B cell (primary cell): ENCODE results near the gene TBC1D4. TPM values are rescaled to one million over a fixed set of nuclear protein-coding genes. Genes with fewer than 3 reads are reported as not detected.

Source experiments
- ATAC-seq: fragments of 200-7000 bp; cut with Tn5 transposase; one replicate; pipeline ENCODE4 v1.10.0; 2021; ENCODE audit warnings: low read depth, mild to moderate bottlenecking, moderate number of reproducible peaks, moderate library complexity
- CTCF ChIA-PET: fragments of 350-600 bp; sonication (Branson Sonifier 250); formaldehyde crosslinking; loops from one replicate; lab custom pipeline; 2021; ENCODE audit warnings: antibody characterized with exemption, inconsistent platforms; lab: Charles Lee
- POLR2A ChIA-PET: fragments of 350-600 bp; sonication (Branson Sonifier 250); formaldehyde crosslinking; loops from one replicate; lab custom pipeline; 2021; ENCODE audit warnings: antibody characterized with exemption; lab: Charles Lee
- DNase-seq: peaks from one replicate; pipeline ENCODE4 v3.0.0; 2013
- H2AFZ ChIP-seq: 2 replicates; pipeline ENCODE4 v1.6.1; 2012; ENCODE audit warnings: mild to moderate bottlenecking, low read depth, low read length; ENCODE audit not compliant: insufficient read depth, poor library complexity, severe bottlenecking
- H3K27ac ChIP-seq, 2 donors: 1 replicate in 1 of 2; 2 replicates in 1 of 2; pipeline ENCODE4 v1.5.1; 2012 to 2013; ENCODE audit warnings: low read length in 2 of 2, mild to moderate bottlenecking in 2 of 2, moderate library complexity in 1 of 2
- H3K27me3 ChIP-seq, 4 experiments: fragments of 200-600 bp in 1 of 4; sonication (generic) in 1 of 4; replicated peaks in 1 of 4; 1 replicate in 2 of 4; 2 replicates in 2 of 4; pipeline versions ENCODE4 v1.6.1 to v1.7.0; 2013 to 2016; ENCODE audit warnings: low read length in 3 of 4, mild to moderate bottlenecking in 2 of 4, mixed read lengths in 1 of 4, moderate library complexity in 1 of 4; ENCODE audit not compliant: insufficient read depth in 4 of 4, control insufficient read depth in 3 of 4; ENCODE audit errors: control extremely low read depth in 1 of 4
- H3K36me3 ChIP-seq, 2 experiments: replicated peaks in 1 of 2; 1 replicate in 1 of 2; 2 replicates in 1 of 2; pipeline versions ENCODE4 v1.6.1 to v1.7.1; 2013; ENCODE audit warnings: low read length in 1 of 2; ENCODE audit not compliant: insufficient read depth in 2 of 2, control insufficient read depth in 1 of 2; ENCODE audit errors: control extremely low read depth in 1 of 2, extremely low read depth in 1 of 2
- H3K4me1 ChIP-seq, 2 donors: fragments of 200-600 bp in 1 of 2; sonication (generic) in 1 of 2; 1 replicate in 1 of 2; 2 replicates in 1 of 2; pipeline versions ENCODE4 v1.5.1 to v1.6.1; 2013 to 2017; ENCODE audit warnings: low read length in 2 of 2; ENCODE audit not compliant: control insufficient read depth in 2 of 2, insufficient read depth in 2 of 2
- H3K4me2 ChIP-seq: replicated peaks from 2 replicates; pipeline ENCODE3; 2012; ENCODE audit warnings: mild to moderate bottlenecking, low read depth, low read length; ENCODE audit not compliant: poor library complexity, severe bottlenecking
- H3K4me3 ChIP-seq, 5 experiments: fragments of 200-600 bp in 1 of 5; sonication (generic) in 1 of 5; 1 replicate in 3 of 5; 2 replicates in 2 of 5; pipeline versions ENCODE4 v1.5.1 to v1.7.0; 2011 to 2016; ENCODE audit warnings: low read length in 4 of 5, mild to moderate bottlenecking in 4 of 5, low read depth in 2 of 5, control low read depth in 1 of 5, moderate library complexity in 1 of 5; ENCODE audit not compliant: insufficient read depth in 1 of 5; ENCODE audit errors: control extremely low read depth in 1 of 5, extremely low read depth in 1 of 5
- H3K79me2 ChIP-seq: fragments of 200-600 bp; sonication (generic); one replicate; pipeline ENCODE4 v1.6.0; 2016; ENCODE audit warnings: low read length; ENCODE audit not compliant: control insufficient read depth, insufficient read depth
- H3K9ac ChIP-seq: fragments of 200-600 bp; sonication (generic); 2 replicates; pipeline ENCODE4 v1.6.1; 2017; ENCODE audit warnings: mild to moderate bottlenecking, low read length, moderate library complexity
- H3K9me3 ChIP-seq, 3 donors: one replicate each; pipeline versions ENCODE4 v1.6.1 to v1.7.1; 2013; ENCODE audit warnings: low read length in 2 of 3; ENCODE audit not compliant: control insufficient read depth in 2 of 3, insufficient read depth in 1 of 3; ENCODE audit errors: control extremely low read depth in 1 of 3
- H4K20me1 ChIP-seq: 2 replicates; pipeline ENCODE4 v1.6.0; 2012; ENCODE audit warnings: mild to moderate bottlenecking, low read length; ENCODE audit not compliant: insufficient read depth, control insufficient read depth, poor library complexity, severe bottlenecking
- H3K27ac Mint-ChIP-seq: one replicate; pipeline ENCODE4 v1.8.0; 2021; ENCODE audit warnings: mixed read lengths
- H3K27me3 Mint-ChIP-seq: one replicate; pipeline ENCODE4 v1.8.0; 2021; ENCODE audit warnings: mixed read lengths
- H3K4me1 Mint-ChIP-seq: one replicate; pipeline ENCODE4 v1.8.0; 2021; ENCODE audit warnings: mixed read lengths
- H3K4me3 Mint-ChIP-seq: one replicate; pipeline ENCODE4 v1.8.0; 2021; ENCODE audit warnings: mixed read lengths
- H3K9me3 Mint-ChIP-seq: one replicate; pipeline ENCODE4 v1.8.0; 2022; ENCODE audit warnings: mixed read lengths; ENCODE audit not compliant: insufficient read depth
- EZH2 ChIP-seq: IDR thresholded peaks from 2 replicates; pipeline ENCODE4 v1.6.1; 2012; ENCODE audit warnings: borderline replicate concordance, low read depth, mild to moderate bottlenecking, moderate library complexity, low read length; ENCODE audit not compliant: insufficient read depth, poor library complexity, severe bottlenecking
- WGBS: methylation state at CpG from one replicate; pipeline ENCODE4 v1.1.5; 2013; ENCODE audit warnings: missing lambda C conversion rate; ENCODE audit not compliant: insufficient coverage; 5-methylcytosine and 5-hydroxymethylcytosine counted together
- intact Hi-C: fragments of 100-400 bp; cut with micrococcal nuclease; formaldehyde crosslinking; loops from one replicate; pipeline ENCODE4 v1.10.0; 2022
- polyA plus RNA-seq: library from polyadenylated mRNA; depleted of rRNA; stranded (reverse); fragments of >200 nt; gene quantifications from 2 replicates; pipeline ENCODE4 v1.2.3, GENCODE V29; 2012
- total RNA-seq, 2 donors: library from RNA; stranded (reverse); fragments of 120-200 nt in 1 of 2; gene quantifications; 1 replicate in 1 of 2; 2 replicates in 1 of 2; pipeline versions ENCODE4 v1.2.3 to v1.2.4, GENCODE V29; 2013 to 2022
- TF ChIP-seq, protein P1 (sequence below): fragments of 200-600 bp; IDR thresholded peaks from one replicate; pipeline ENCODE4 v1.8.0; 2022; ENCODE audit warnings: antibody characterized with exemption, mild to moderate bottlenecking

TBC1D4 gene
- total and polyA plus RNA-seq, 2 donors (not counting 1 experiment from before 2014, with no cell fraction given), result 1.6 to 3.5 TPM

DNA sequence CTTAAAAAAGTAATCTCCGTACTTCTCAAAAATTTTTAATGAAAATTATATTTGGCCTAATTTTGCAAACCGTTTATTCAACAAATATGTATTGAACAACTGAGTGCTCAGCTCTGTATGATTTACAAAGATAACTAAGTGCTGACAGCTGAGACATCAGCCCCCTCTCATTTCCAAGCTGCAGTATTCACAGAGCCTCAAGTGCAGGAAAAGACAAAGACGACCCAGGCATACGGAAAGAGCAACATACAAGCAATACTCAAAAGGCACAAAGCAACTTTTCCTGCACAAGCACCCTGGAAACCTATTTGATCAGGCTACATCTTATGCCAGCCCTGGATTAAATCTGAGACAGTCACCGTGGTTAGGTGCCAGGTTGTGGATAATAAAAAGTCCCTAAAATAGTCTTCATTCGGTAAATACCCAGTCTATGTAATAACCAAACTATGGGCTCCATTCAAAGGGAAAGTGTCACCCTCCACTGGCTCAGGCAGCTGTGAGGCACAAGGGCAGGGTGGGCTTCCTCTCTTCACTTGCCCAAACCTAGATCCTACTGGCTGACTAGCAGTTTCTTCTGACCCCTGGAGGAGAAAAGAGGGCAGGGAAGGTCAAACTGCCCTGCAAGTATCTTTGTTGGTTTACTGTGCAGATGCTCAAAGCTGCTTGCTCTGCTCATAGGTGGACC lies 65.5 kb downstream of the TBC1D4 start:
- no peak overlapping the region for H3K27ac Mint-ChIP-seq
- Histone ChIP-seq H3K4me3 (no peak overlapping the region), H3K79me2 (no peaks in the 10 kb centered on the region), H3K27me3 (no peaks in the 10 kb centered on the region), H3K4me2 (no peak overlapping the region), H4K20me1 (no peaks in the 10 kb centered on the region), H3K9me3 (no peaks in the 10 kb centered on the region), H3K9ac (no peak overlapping the region), H3K4me1 (no peaks in the 10 kb centered on the region), H2AFZ (no peak overlapping the region), H3K36me3 (no peaks in the 10 kb centered on the region), H3K27ac (no peak overlapping the region)
- H3K9me3 Mint-ChIP-seq, result no peaks in the 10 kb centered on the region
- intact Hi-C loops, result no loop called here
- WGBS, result 83% methylated on average over 2 of the region's 6 CpGs
- H3K27me3 Mint-ChIP-seq, result peaks cover 19% of the 10 kb centered on the region
- no peaks in the 10 kb centered on the region for H3K4me1 Mint-ChIP-seq
- no peak for TF ChIP-seq EZH2
- TF ChIP-seq, protein P1, sequence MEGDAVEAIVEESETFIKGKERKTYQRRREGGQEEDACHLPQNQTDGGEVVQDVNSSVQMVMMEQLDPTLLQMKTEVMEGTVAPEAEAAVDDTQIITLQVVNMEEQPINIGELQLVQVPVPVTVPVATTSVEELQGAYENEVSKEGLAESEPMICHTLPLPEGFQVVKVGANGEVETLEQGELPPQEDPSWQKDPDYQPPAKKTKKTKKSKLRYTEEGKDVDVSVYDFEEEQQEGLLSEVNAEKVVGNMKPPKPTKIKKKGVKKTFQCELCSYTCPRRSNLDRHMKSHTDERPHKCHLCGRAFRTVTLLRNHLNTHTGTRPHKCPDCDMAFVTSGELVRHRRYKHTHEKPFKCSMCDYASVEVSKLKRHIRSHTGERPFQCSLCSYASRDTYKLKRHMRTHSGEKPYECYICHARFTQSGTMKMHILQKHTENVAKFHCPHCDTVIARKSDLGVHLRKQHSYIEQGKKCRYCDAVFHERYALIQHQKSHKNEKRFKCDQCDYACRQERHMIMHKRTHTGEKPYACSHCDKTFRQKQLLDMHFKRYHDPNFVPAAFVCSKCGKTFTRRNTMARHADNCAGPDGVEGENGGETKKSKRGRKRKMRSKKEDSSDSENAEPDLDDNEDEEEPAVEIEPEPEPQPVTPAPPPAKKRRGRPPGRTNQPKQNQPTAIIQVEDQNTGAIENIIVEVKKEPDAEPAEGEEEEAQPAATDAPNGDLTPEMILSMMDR, result no peak
- H3K4me3 Mint-ChIP-seq, result no peak overlapping the region
- POLR2A ChIA-PET, result no interaction called here
- CTCF ChIA-PET, result no interaction called here
- DNase-seq, result no peak
- ATAC-seq, result no peak

DNA sequence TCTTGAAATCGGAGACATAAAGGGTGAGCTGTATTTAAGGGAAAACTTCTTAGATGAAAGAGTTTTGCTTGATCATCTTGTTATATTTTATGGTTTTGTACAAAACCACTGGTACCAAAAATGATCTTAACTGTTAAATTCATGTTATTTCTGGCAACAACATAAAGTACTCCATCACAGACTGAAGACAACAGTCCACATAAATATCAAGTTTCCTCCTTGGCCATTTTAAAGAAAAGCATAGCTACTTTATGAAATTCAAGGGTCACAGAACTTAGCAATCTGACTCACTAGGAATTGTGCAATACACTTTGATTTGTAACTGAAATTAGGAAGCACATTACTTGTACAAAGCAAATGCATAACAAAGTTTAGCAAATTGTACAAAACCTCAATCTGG lies 66.3 kb downstream of the TBC1D4 start:
- intact Hi-C loops, result no loop called here
- Mint-ChIP-seq H3K4me1 (no peaks in the 10 kb centered on the region), H3K27me3 (peaks cover 15% of the 10 kb centered on the region), H3K27ac (no peak overlapping the region), H3K9me3 (no peaks in the 10 kb centered on the region), H3K4me3 (no peak overlapping the region)
- ChIA-PET CTCF (no interaction called here), POLR2A (no interaction called here)
- Histone ChIP-seq H3K9ac (no peak overlapping the region), H3K4me3 (no peak overlapping the region), H2AFZ (no peak overlapping the region), H3K4me1 (no peaks in the 10 kb centered on the region), H3K36me3 (no peaks in the 10 kb centered on the region), H4K20me1 (no peaks in the 10 kb centered on the region), H3K79me2 (no peaks in the 10 kb centered on the region), H3K4me2 (no peak overlapping the region), H3K27me3 (no peaks in the 10 kb centered on the region), H3K27ac (no peak overlapping the region), H3K9me3 (no peaks in the 10 kb centered on the region)
- no peak for TF ChIP-seq EZH2
- TF ChIP-seq, protein P1, result no peak
- ATAC-seq (no peak), DNase-seq (no peak)
- no CpG with 5 or more reads among the region's 1 CpG for WGBS
